Activated CD4-positive, alpha-beta T cell treated with anti-CD3 and anti-CD28 coated beads, Interleukin-2, Interleukin-6, amounts not matched to agents 100 ng/mL and 50 ng/mL, durations not matched to agents 16 hours and 8 hours (primary cell): ENCODE measurements around the gene EIF2S1.
"Not testable (repeated sequence)": the region's sequence is repeated elsewhere in the genome, so short reads cannot be mapped to it uniquely, and the experiment has no call there.

ENCODE experiments used
- DNase-seq: peaks from one replicate; pipeline ENCODE4 v3.0.0-alpha.2; 2020

The EIF2S1 gene

GRCh38 chr14:67372833-67373232 lies 12.7 kb downstream of the EIF2S1 start:
- DNase-seq: no peak

GRCh38 chr14:67373347-67373746 lies 13.2 kb downstream of the EIF2S1 start:
- peak; percentile 55 for DNase-seq

- DNase-seq: no peak
Observed at GRCh38 chr14:67377916-67378315, 17.8 kb downstream of the EIF2S1 start.

GRCh38 chr14:67385120-67385519 lies 25.0 kb downstream of the EIF2S1 start:
- no peak for DNase-seq

GRCh38 chr14:67385618-67386017 lies 25.5 kb downstream of the EIF2S1 start:
- DNase-seq: no peak

GRCh38 chr14:67387195-67387594 lies 27.1 kb downstream of the EIF2S1 start:
- DNase-seq: no peak

GRCh38 chr14:67389275-67389674 lies 29.1 kb downstream of the EIF2S1 start:
- no peak for DNase-seq

- no peak for DNase-seq
Observed at GRCh38 chr14:67389811-67390534, 29.8 kb downstream of the EIF2S1 start.

GRCh38 chr14:67391268-67391667 lies 31.1 kb downstream of the EIF2S1 start:
- DNase-seq: no peak

GRCh38 chr14:67392123-67392522 lies 32.0 kb downstream of the EIF2S1 start:
- DNase-seq: no peak

- DNase-seq: no peak
Observed at GRCh38 chr14:67392800-67393199, 32.7 kb downstream of the EIF2S1 start.

- DNase-seq: no peak
Observed at GRCh38 chr14:67393689-67394088, 33.6 kb downstream of the EIF2S1 start.

- no peak for DNase-seq
Observed at GRCh38 chr14:67395086-67395875, 35.2 kb downstream of the EIF2S1 start.

GRCh38 chr14:67395876-67396189 lies 35.7 kb downstream of the EIF2S1 start:
- DNase-seq: no peak

GRCh38 chr14:67396381-67396970 lies 36.3 kb downstream of the EIF2S1 start:
- DNase-seq: no peak

GRCh38 chr14:67397536-67397935 lies 37.4 kb downstream of the EIF2S1 start:
- no peak for DNase-seq

GRCh38 chr14:67400434-67400833 lies 40.3 kb downstream of the EIF2S1 start:
- DNase-seq: no peak

- no peak for DNase-seq
Observed at GRCh38 chr14:67405771-67406170, 45.6 kb downstream of the EIF2S1 start.

- DNase-seq: not testable (repeated sequence)
Observed at GRCh38 chr14:67408122-67408801, 48.1 kb downstream of the EIF2S1 start.

- no peak for DNase-seq
Observed at GRCh38 chr14:67409461-67409860, 49.3 kb downstream of the EIF2S1 start.

- DNase-seq: no peak
Observed at GRCh38 chr14:67410313-67410712, 50.2 kb downstream of the EIF2S1 start.

- no peak for DNase-seq
Observed at GRCh38 chr14:67411370-67411769, 51.2 kb downstream of the EIF2S1 start.

- DNase-seq: peak; percentile 23
Observed at GRCh38 chr14:67411820-67412421, 51.8 kb downstream of the EIF2S1 start, which contains the start of gene PLEK2. PLEK2 (minus strand) TSS chr14:67412165; CDS start chr14:67412059, 106 bp downstream.
